HepG2 (cell line): Measurements from ENCODE around the gene RAC3. TPM values are rescaled to one million over a fixed set of nuclear protein-coding genes. Genes with fewer than 3 reads are reported as not detected.
A peak's percentile ranks its signal among the peaks of the same experiment; 100 is the strongest.

ENCODE experiments used
- CSRNP1 ChIP-seq: sonication (generic); formaldehyde crosslinking; IDR thresholded peaks from 2 replicates; pipeline ENCODE4 v1.8.1; 2023; ENCODE audit warnings: mild to moderate bottlenecking, missing genetic modification reagents
- DDIT3 ChIP-seq: sonication (generic); formaldehyde crosslinking; IDR thresholded peaks from 2 replicates; pipeline ENCODE4 v1.4.0; 2020; ENCODE audit warnings: mild to moderate bottlenecking, missing genetic modification reagents
- DRAP1 ChIP-seq: IDR thresholded peaks from 2 replicates; pipeline ENCODE4 v1.6.1; 2016; ENCODE audit warnings: missing genetic modification reagents, missing compliant biosample characterization
- ESRRA ChIP-seq: sonication (generic); formaldehyde crosslinking; IDR thresholded peaks from 2 replicates; pipeline ENCODE4 v1.5.1; 2020; ENCODE audit warnings: mild to moderate bottlenecking, low read depth, missing genetic modification reagents
- FUBP1 ChIP-seq: sonication (generic); formaldehyde crosslinking; IDR thresholded peaks from 2 replicates; pipeline ENCODE4 v1.5.1; 2020; ENCODE audit warnings: missing genetic modification reagents, mild to moderate bottlenecking, borderline replicate concordance
- HDAC2 ChIP-seq: sonication (generic); formaldehyde crosslinking; IDR thresholded peaks from 2 replicates; pipeline ENCODE4 v1.4.0; 2020; ENCODE audit warnings: missing genetic modification reagents
- KDM5A ChIP-seq: fragments of 200-600 bp; sonication (generic); IDR thresholded peaks from 2 replicates; pipeline ENCODE4 v1.7.0; 2018; ENCODE audit warnings: antibody characterized with exemption, mild to moderate bottlenecking, low read length, borderline replicate concordance
- MATR3 ChIP-seq: sonication (generic); formaldehyde crosslinking; IDR thresholded peaks from 2 replicates; pipeline ENCODE4 v1.4.0; 2020; ENCODE audit warnings: missing genetic modification reagents
- MIXL1 ChIP-seq: IDR thresholded peaks from 2 replicates; pipeline ENCODE4 v1.6.1; 2016
- PCBP2 ChIP-seq: fragments of 200-400 bp; formaldehyde crosslinking; optimal IDR thresholded peaks from 2 replicates; pipeline ENCODE3; 2018; ENCODE audit warnings: low read length, low read depth; ENCODE audit not compliant: poor library complexity, severe bottlenecking
- PHF20 ChIP-seq: sonication (generic); formaldehyde crosslinking; IDR thresholded peaks from 2 replicates; pipeline ENCODE4 v1.5.0; 2020; ENCODE audit warnings: mild to moderate bottlenecking, missing genetic modification reagents
- POGZ ChIP-seq: sonication (generic); formaldehyde crosslinking; IDR thresholded peaks from 2 replicates; pipeline ENCODE4 v1.4.0; 2020; ENCODE audit warnings: mild to moderate bottlenecking, missing genetic modification reagents
- RXRA ChIP-seq: sonication (generic); formaldehyde crosslinking; IDR thresholded peaks from 2 replicates; pipeline ENCODE4 v1.5.1; 2020; ENCODE audit warnings: missing genetic modification reagents
- TFDP2 ChIP-seq: sonication (generic); formaldehyde crosslinking; IDR thresholded peaks from 2 replicates; pipeline ENCODE4 v1.4.0; 2020; ENCODE audit warnings: missing genetic modification reagents
- THAP7 ChIP-seq: sonication (generic); formaldehyde crosslinking; IDR thresholded peaks from 2 replicates; pipeline ENCODE4 v1.8.1; 2023; ENCODE audit warnings: mild to moderate bottlenecking, missing genetic modification reagents
- WIZ ChIP-seq: sonication (generic); formaldehyde crosslinking; IDR thresholded peaks from 2 replicates; pipeline ENCODE4 v1.5.1; 2020; ENCODE audit warnings: mild to moderate bottlenecking, missing genetic modification reagents
- ZNF10 ChIP-seq: sonication (generic); formaldehyde crosslinking; IDR thresholded peaks from 2 replicates; pipeline ENCODE4 v1.4.0; 2020; ENCODE audit warnings: mild to moderate bottlenecking, low read depth, missing genetic modification reagents, borderline replicate concordance
- ZNF24 ChIP-seq: fragments of 450-650 bp; IDR thresholded peaks from 2 replicates; pipeline ENCODE4 v1.6.1; 2017; ENCODE audit warnings: antibody characterized with exemption, mild to moderate bottlenecking
- ZNF343 ChIP-seq: sonication (generic); formaldehyde crosslinking; IDR thresholded peaks from 2 replicates; pipeline ENCODE4 v1.4.0; 2020; ENCODE audit warnings: mild to moderate bottlenecking, missing genetic modification reagents
- ZNF546 ChIP-seq: sonication (generic); formaldehyde crosslinking; conservative IDR thresholded peaks from 2 replicates; pipeline ENCODE4 v1.8.1; 2023; ENCODE audit warnings: mild to moderate bottlenecking, missing genetic modification reagents
- ZNF552 ChIP-seq: sonication (generic); formaldehyde crosslinking; IDR thresholded peaks from 2 replicates; pipeline ENCODE4 v1.9.0; 2022; ENCODE audit warnings: missing genetic modification reagents, mild to moderate bottlenecking, borderline replicate concordance
- ZNF747 ChIP-seq: sonication (generic); formaldehyde crosslinking; IDR thresholded peaks from 2 replicates; pipeline ENCODE4 v1.8.1; 2023; ENCODE audit warnings: missing genetic modification reagents, mild to moderate bottlenecking, borderline replicate concordance
- polyA plus RNA-seq, 8 experiments: library from polyadenylated mRNA; depleted of rRNA in 3 of 8; stranded (reverse) in 7 of 8; unstranded in 1 of 8; fragments of >200 nt; fragmentation: Illumina TruSeq in 4 of 8; extraction: Trizol in 4 of 8; gene quantifications; 2 replicates each; pipeline versions ENCODE4 v1.2.1 to v1.2.3, GENCODE V29; 2011 to 2016; ENCODE audit warnings: low read depth in 4 of 8, missing spikeins in 1 of 8, mixed read lengths in 1 of 8; ENCODE audit not compliant: insufficient read depth in 1 of 8
- total RNA-seq, 5 experiments: library from RNA; depleted of rRNA; stranded (reverse); fragments of >200 nt; fragmentation: Illumina TruSeq; extraction: Trizol; gene quantifications; 2 replicates each; pipeline ENCODE4 v1.2.3, GENCODE V29; 2016; ENCODE audit warnings: low read depth in 1 of 5

RAC3 gene
- total and polyA plus RNA-seq, 2 of the 13 experiments (the other 11 are each of a cell fraction or from before 2014, with no cell fraction given), result 10.5 to 21.3 TPM

GRCh38 chr17:82005701-82006348, 25.7 kb upstream of the RAC3 start (continued):
- TF ChIP-seq ZNF10 (CRISPR knock-in tag), result no peak
- TF ChIP-seq POGZ (CRISPR knock-in tag), result no peak
- no peak for TF ChIP-seq PHF20 (CRISPR knock-in tag)
- no peak for TF ChIP-seq ESRRA (CRISPR knock-in tag)
- TF ChIP-seq ZNF24, result no peak
- no peak for TF ChIP-seq KDM5A
- no peak for TF ChIP-seq THAP7 (CRISPR knock-in tag)
- no peak for TF ChIP-seq DDIT3 (CRISPR knock-in tag)
- no peak for TF ChIP-seq TFDP2 (CRISPR knock-in tag)
- TF ChIP-seq FUBP1 (CRISPR knock-in tag), result no peak
- no peak for TF ChIP-seq HDAC2 (CRISPR knock-in tag)
- 0 out of 2 replicates have a peak, but pooled peaks have one; percentile 52 for TF ChIP-seq ZNF552 (CRISPR knock-in tag)
- TF ChIP-seq RXRA (CRISPR knock-in tag), result 0 out of 2 replicates have a peak, but pooled peaks have one; percentile 11
- TF ChIP-seq DRAP1 (CRISPR knock-in tag), result no peak
- no peak for TF ChIP-seq MATR3
- no peak for TF ChIP-seq PCBP2
- TF ChIP-seq CSRNP1 (CRISPR knock-in tag), result no peak
- no peak for TF ChIP-seq WIZ (CRISPR knock-in tag)
- TF ChIP-seq ZNF747 (CRISPR knock-in tag), result no peak
- TF ChIP-seq ZNF343, result no peak
- no peak for TF ChIP-seq ZNF546
- TF ChIP-seq MIXL1 (CRISPR knock-in tag), result no peak
